K562 (cell line): ENCODE measurements around the gene ZBTB22. TPM values are rescaled to one million over a fixed set of nuclear protein-coding genes. Genes with fewer than 3 reads are reported as not detected.

ENCODE experiments used
- ATAC-seq: fragments of 200-7000 bp; cut with Tn5 transposase; 3 replicates; pipeline ENCODE4 v1.9.1; 2020; ENCODE audit warnings: moderate library complexity
- BruUV-seq: library from RNA; stranded (reverse); fragments of 400-500 nt; replicated peaks from 2 replicates; lab custom pipeline; 2021; lab: Mats Ljungman, UMichigan
- CTCF ChIA-PET: fragments of 300-600 bp; formaldehyde crosslinking; extraction: SDS; loops from one replicate; lab custom pipeline; 2021; ENCODE audit warnings: low intra/inter-chr PET ratio; lab: Yijun Ruan, JAX
- POLR2A ChIA-PET: fragments of 300-600, 350-650 bp; sonication (Branson Sonifier 250); formaldehyde crosslinking; extraction: SDS; loops from one replicate; lab custom pipeline; 2021; ENCODE audit warnings: antibody characterized with exemption, inconsistent platforms; lab: Yijun Ruan, JAX
- DNase-seq, 4 experiments: peaks; one replicate each; pipeline versions ENCODE4 v3.0.0 to v3.0.0-alpha.2; 2011 to 2018; ENCODE audit warnings: low spot score in 3 of 4, mixed read lengths in 3 of 4; ENCODE audit errors: extremely low read depth in 1 of 4
- FAIRE-seq: peaks from 2 replicates; lab custom pipeline; 2011; peaks lifted over from hg19 to GRCh38; lab: Jason Lieb, UNC
- H2AFZ ChIP-seq: 2 replicates; pipeline ENCODE4 v1.6.0; 2011; ENCODE audit warnings: low read depth, low read length, control low read depth, inconsistent platforms
- H3K27ac ChIP-seq: fragments of 200-600 bp; 3 replicates; pipeline ENCODE4 v1.8.0; 2011; ENCODE audit warnings: low read depth, mild to moderate bottlenecking, control low read depth, inconsistent platforms, low read length, moderate library complexity, mixed read lengths; ENCODE audit errors: extremely low read depth
- H3K27me3 ChIP-seq, 2 experiments: fragments of 300-600 bp in 1 of 2; 2 replicates in 1 of 2; 3 replicates in 1 of 2; pipeline versions ENCODE4 v1.6.0 to v1.8.0; 2011; ENCODE audit warnings: inconsistent platforms in 2 of 2, low read length in 2 of 2, mild to moderate bottlenecking in 1 of 2, mixed read lengths in 1 of 2, moderate library complexity in 1 of 2; ENCODE audit not compliant: control insufficient read depth in 2 of 2, insufficient read depth in 2 of 2
- H3K36me3 ChIP-seq: fragments of 300-600 bp; 3 replicates; pipeline ENCODE4 v1.8.0; 2011; ENCODE audit warnings: mild to moderate bottlenecking, low read length, inconsistent platforms; ENCODE audit not compliant: control insufficient read depth, insufficient read depth
- H3K4me1 ChIP-seq, 2 experiments: fragments of 200-600 bp in 1 of 2; replicated peaks in 1 of 2; 2 replicates in 1 of 2; 3 replicates in 1 of 2; pipeline versions ENCODE4 v1.5.1 to v1.8.0; 2011; ENCODE audit warnings: inconsistent platforms in 2 of 2, low read length in 2 of 2, mild to moderate bottlenecking in 1 of 2, mixed read lengths in 1 of 2, moderate library complexity in 1 of 2; ENCODE audit not compliant: control insufficient read depth in 2 of 2, insufficient read depth in 2 of 2
- H3K4me2 ChIP-seq: 2 replicates; pipeline ENCODE4 v1.6.1; 2011; ENCODE audit warnings: low read length, control low read depth, inconsistent platforms, mixed read lengths; ENCODE audit not compliant: insufficient read depth
- H3K4me3 ChIP-seq: fragments of 200-600 bp; sonication (generic), shearing (Covaris generic); 2 replicates; pipeline ENCODE4 v1.5.1; 2016; ENCODE audit warnings: control low read depth, inconsistent platforms
- H3K79me2 ChIP-seq: fragments of 200-600 bp; 3 replicates; pipeline ENCODE4 v1.8.0; 2011; ENCODE audit warnings: low read length, inconsistent platforms; ENCODE audit not compliant: control insufficient read depth, insufficient read depth
- H3K9ac ChIP-seq, 2 experiments: 2 replicates each; pipeline versions ENCODE4 v1.6.0 to v1.6.1; 2011; ENCODE audit warnings: low read depth in 2 of 2, low read length in 2 of 2, control low read depth in 1 of 2, inconsistent platforms in 1 of 2, mild to moderate bottlenecking in 1 of 2, mixed read lengths in 1 of 2; ENCODE audit not compliant: insufficient read depth in 1 of 2
- H3K9me1 ChIP-seq: one replicate; pipeline ENCODE4 v1.6.0; 2011; ENCODE audit warnings: inconsistent platforms, mild to moderate bottlenecking, low read length, moderate library complexity; ENCODE audit not compliant: control insufficient read depth, insufficient read depth
- H3K9me3 ChIP-seq: replicated peaks from 2 replicates; pipeline ENCODE4 v1.5.1; 2011; ENCODE audit warnings: low read depth, low read length, inconsistent platforms; ENCODE audit not compliant: control insufficient read depth, insufficient read depth
- H4K20me1 ChIP-seq: replicated peaks from 2 replicates; pipeline ENCODE4 v1.6.1; 2011; ENCODE audit warnings: low read length, inconsistent platforms, mixed read lengths; ENCODE audit not compliant: control insufficient read depth, insufficient read depth
- ETV1 ChIP-seq: fragments of 450-650 bp; conservative IDR thresholded peaks from 2 replicates; pipeline ENCODE4 v1.6.1; 2016; ENCODE audit warnings: missing genetic modification characterization, control low read depth, low read depth, missing compliant biosample characterization
- FOXP1 ChIP-seq: sonication (generic); formaldehyde crosslinking; IDR thresholded peaks from 2 replicates; pipeline ENCODE4 v1.8.0; 2022; ENCODE audit warnings: mild to moderate bottlenecking, missing genetic modification reagents
- NR0B1 ChIP-seq: fragments of 450-650 bp; IDR thresholded peaks from one replicate; pipeline ENCODE4 v1.6.1; 2018; ENCODE audit warnings: mild to moderate bottlenecking, moderate library complexity; ENCODE audit not compliant: partially characterized antibody
- POLR2A ChIP-seq: fragments of 450-650 bp; conservative IDR thresholded peaks from 2 replicates; pipeline ENCODE4 v1.6.1; 2016
- PRPF4 ChIP-seq: fragments of 200-400 bp; formaldehyde crosslinking; IDR thresholded peaks from one replicate; pipeline ENCODE4 v1.6.1; 2017; ENCODE audit warnings: low read length, low read depth, mild to moderate bottlenecking; ENCODE audit not compliant: insufficient read depth, poor library complexity, severe bottlenecking
- SMARCA4 ChIP-seq: fragments of 450-650 bp; IDR thresholded peaks from 2 replicates; pipeline ENCODE4 v1.6.1; 2016
- SOX6 ChIP-seq: fragments of 450-650 bp; IDR thresholded peaks from 2 replicates; pipeline ENCODE4 v1.6.1; 2014; ENCODE audit warnings: mild to moderate bottlenecking
- STAT5A ChIP-seq: IDR thresholded peaks from 2 replicates; pipeline ENCODE4 v1.6.1; 2012; ENCODE audit warnings: low read length, inconsistent platforms, borderline replicate concordance
- TAF15 ChIP-seq: fragments of 200-400 bp; formaldehyde crosslinking; IDR thresholded peaks from 2 replicates; pipeline ENCODE4 v1.6.1; 2017; ENCODE audit warnings: mild to moderate bottlenecking, low read depth, low read length, moderate library complexity
- U2AF2 ChIP-seq: fragments of 200-400 bp; formaldehyde crosslinking; optimal IDR thresholded peaks from 2 replicates; pipeline ENCODE3; 2017; ENCODE audit warnings: low read depth, mild to moderate bottlenecking, low read length
- YBX1 ChIP-seq: fragments of 450-650 bp; IDR thresholded peaks from 2 replicates; pipeline ENCODE4 v1.7.1; 2016; ENCODE audit warnings: mild to moderate bottlenecking
- ZBTB49 ChIP-seq: sonication (generic); formaldehyde crosslinking; IDR thresholded peaks from 2 replicates; pipeline ENCODE4 v1.8.0; 2022; ENCODE audit warnings: missing genetic modification reagents, mild to moderate bottlenecking, borderline replicate concordance
- ZEB2 ChIP-seq: fragments of 450-650 bp; IDR thresholded peaks from 2 replicates; pipeline ENCODE4 v1.6.1; 2016
- ZFP1 ChIP-seq: fragments of 450-650 bp; formaldehyde crosslinking; IDR thresholded peaks from 2 replicates; pipeline ENCODE4 v1.4.0; 2020; ENCODE audit warnings: mild to moderate bottlenecking, mixed read lengths
- ZNF395 ChIP-seq: fragments of 200-800 bp; sonication (Bioruptor generic); IDR thresholded peaks from 2 replicates; pipeline ENCODE4 v1.6.1; 2017; ENCODE audit warnings: missing genetic modification characterization, missing compliant biosample characterization
- WGBS: fragments of 100-300 bp; shearing (Covaris generic); methylation state at CpG from one replicate; pipeline ENCODE4 v1.1.6; 2016; ENCODE audit warnings: low coverage, mixed read lengths; ENCODE audit not compliant: insufficient coverage; ENCODE audit errors: missing lambda C conversion rate; 5-methylcytosine and 5-hydroxymethylcytosine counted together
- in situ Hi-C: fragments of 300-500 bp; cut with MboI; formaldehyde crosslinking; loops from 4 replicates; pipeline ENCODE4 v1.15.0; 2018; ENCODE audit warnings: inconsistent platforms, mixed read lengths
- intact Hi-C: fragments of 100-400 bp; cut with micrococcal nuclease; formaldehyde crosslinking; loops from 2 replicates; pipeline ENCODE4 v1.14.2; 2022
- polyA plus RNA-seq, 8 experiments: library from polyadenylated mRNA; depleted of rRNA in 4 of 8; stranded (reverse) in 5 of 8; unstranded in 3 of 8; fragments of >200 nt; fragmentation: Nextera tagmentation in 2 of 8; fragmentation: Illumina TruSeq in 1 of 8; extraction: Ambion mirVana in 2 of 8; extraction: Trizol in 1 of 8; gene quantifications; 2 replicates each; pipeline versions ENCODE4 v1.2.1 to v1.2.3, GENCODE V29; 2011 to 2014; ENCODE audit warnings: inconsistent platforms in 1 of 8, missing spikeins in 1 of 8
- total RNA-seq, 7 experiments: library from RNA; depleted of rRNA in 6 of 7; stranded (reverse); fragments of >200 nt in 6 of 7; fragmentation: Illumina TruSeq in 2 of 7; extraction: Trizol in 2 of 7; gene quantifications; 2 replicates each; pipeline versions ENCODE4 v1.2.1 to v1.2.3, GENCODE V29; 2011 to 2021; ENCODE audit warnings: low replicate concordance in 1 of 7

The ZBTB22 gene
- total and polyA plus RNA-seq, 9 of the 15 experiments (the other 6 are each of a cell fraction or from before 2014, with no cell fraction given), result 0.21 to 11.9 (median 7.1) TPM

GRCh38 chr6:33278392-33278741, 39.2 kb downstream of the ZBTB22 start:
- Histone ChIP-seq H3K27ac (no peak overlapping the region), H3K27me3 (no peaks in the 10 kb centered on the region), H3K9me1 (no peaks in the 10 kb centered on the region), H4K20me1 (peaks cover 35% of the 10 kb centered on the region), H2AFZ (no peak overlapping the region), H3K9me3 (no peaks in the 10 kb centered on the region), H3K4me1 (peaks cover 37 to 39% of the 10 kb centered on the region in 2 experiments), H3K9ac (peak overlapping the region in 1 of 2 experiments; percentile 90; a peak in 2 of 4 replicates), H3K36me3 (peaks cover 90% of the 10 kb centered on the region), H3K79me2 (peaks cover 32% of the 10 kb centered on the region), H3K4me3 (no peak overlapping the region), H3K4me2 (no peak overlapping the region)
- WGBS, result 85% methylated on average over 9 of the region's 9 CpGs
- no TSS peak for BruUV-seq
- DNase-seq (no peak), ATAC-seq (no peak), FAIRE-seq (no peak)
- POLR2A ChIA-PET, result interaction anchor here (0.9 to 8.1 kb wide), 7 partner anchors 10 to 129 kb away, joined by 3 to 90 read pairs (median 9); partner anchors contain the start of genes PFDN6, RGL2, WDR46 and ZBTB22
- no peak for TF ChIP-seq ETV1 (tag)
- TF ChIP-seq STAT5A, result no peak
- no peak for TF ChIP-seq NR0B1
- TF ChIP-seq ZFP1 (CRISPR knock-in tag), result no peak
- TF ChIP-seq YBX1, result no peak
- TF ChIP-seq U2AF2, result no peak
- 0 out of 2 replicates have a peak, but pooled peaks have one; percentile 8 for TF ChIP-seq ZNF395 (CRISPR knock-in tag)
- TF ChIP-seq SMARCA4, result no peak
- TF ChIP-seq TAF15, result 0 out of 2 replicates have a peak, but pooled peaks have one; percentile 6
- no peak for TF ChIP-seq ZEB2
- TF ChIP-seq PRPF4, result no peak
- TF ChIP-seq POLR2A, result peak; percentile 49; the same call in 1 of the 2 replicates
- TF ChIP-seq FOXP1 (CRISPR knock-in tag), result no peak
- no peak for TF ChIP-seq ZBTB49 (CRISPR knock-in tag)
- TF ChIP-seq SOX6, result no peak
- in situ Hi-C loops (loop anchor here (10.0 kb wide), 1 partner anchor 126 kb away; no protein-coding TSS in a partner anchor), intact Hi-C loops (loop anchor here (10.0 kb wide), 1 partner anchor 296 kb away; no protein-coding TSS in a partner anchor)
- CTCF ChIA-PET, result interaction anchor here (1.7 to 6.6 kb wide), 2 partner anchors 129 to 147 kb away, joined by 4 to 64 read pairs; no protein-coding TSS in a partner anchor
